Transverse colon (tissue), 4 donors: ENCODE data around the gene AHDC1. TPM values are rescaled to one million over a fixed set of nuclear protein-coding genes. Genes with fewer than 3 reads are reported as not detected.

Experiments
- DNase-seq: peaks from one replicate; pipeline ENCODE4 v3.0.0-alpha.2; 2019
- H3K27ac ChIP-seq, 4 donors: fragments of 200-600 bp; sonication (generic); 2 replicates each; pipeline ENCODE4 v1.5.1; 2016 to 2018; ENCODE audit warnings: inconsistent platforms in 4 of 4
- H3K27me3 ChIP-seq: fragments of 200-600 bp; sonication (generic); 2 replicates; pipeline ENCODE4 v1.5.1; 2017; ENCODE audit warnings: inconsistent platforms
- H3K36me3 ChIP-seq, 4 donors: fragments of 200-600 bp; sonication (generic); 2 replicates each; pipeline ENCODE4 v1.5.1; 2017 to 2019; ENCODE audit warnings: inconsistent platforms in 4 of 4
- H3K4me1 ChIP-seq, 4 donors: fragments of 200-600 bp; sonication (generic); 2 replicates each; pipeline ENCODE4 v1.5.1; 2017 to 2020; ENCODE audit warnings: inconsistent platforms in 4 of 4
- H3K4me3 ChIP-seq, 4 donors: fragments of 200-600 bp; sonication (generic); 1 replicate in 1 of 4; 2 replicates in 3 of 4; pipeline versions ENCODE4 v1.5.1 to v1.6.1; 2017 to 2019; ENCODE audit warnings: inconsistent platforms in 4 of 4
- H3K9me3 ChIP-seq, 2 donors: fragments of 200-600 bp; sonication (generic); 2 replicates each; pipeline ENCODE4 v1.5.1; 2017 to 2019; ENCODE audit warnings: inconsistent platforms in 2 of 2
- CTCF ChIP-seq, 5 experiments: fragments of 200-600 bp in 3 of 5; fragments of 450-650 bp in 2 of 5; sonication (generic) in 3 of 5; IDR thresholded peaks; 1 replicate in 2 of 5; 2 replicates in 3 of 5; pipeline ENCODE4 v1.5.1; 2016 to 2017; ENCODE audit warnings: antibody characterized with exemption in 5 of 5, inconsistent platforms in 3 of 5, mild to moderate bottlenecking in 2 of 5, moderate library complexity in 1 of 5
- EP300 ChIP-seq: sonication (generic); formaldehyde crosslinking; IDR thresholded peaks from one replicate; pipeline ENCODE4 v1.6.1; 2017; ENCODE audit warnings: antibody characterized with exemption, low read depth
- POLR2A ChIP-seq: fragments of 450-650 bp; IDR thresholded peaks from one replicate; pipeline ENCODE4 v1.6.1; 2016; ENCODE audit warnings: antibody characterized with exemption, mild to moderate bottlenecking, moderate library complexity
- POLR2AphosphoS5 ChIP-seq, 3 donors: sonication (generic); formaldehyde crosslinking; IDR thresholded peaks; one replicate each; pipeline ENCODE4 v1.6.1; 2016; ENCODE audit warnings: antibody characterized with exemption in 3 of 3
- WGBS, 2 donors: methylation state at CpG; one replicate each; pipeline ENCODE4 v1.1.5; 2018; ENCODE audit warnings: low coverage in 1 of 2; 5-methylcytosine and 5-hydroxymethylcytosine counted together
- in situ Hi-C, 4 donors: fragments of 200-750 bp; cut with MboI; loops; one replicate each; pipeline versions ENCODE4 v1.15.0 to v1.15.1; 2017; ENCODE audit warnings: low sequenced_read_pairs in 3 of 4, low pct_ligation_motif_present in 1 of 4, low pct_unique_long_range_greater_than_20kb in 1 of 4
- intact Hi-C: fragments of 100-400 bp; cut with DNase I; formaldehyde crosslinking; loops from one replicate; pipeline ENCODE4 v1.15.1; 2023; ENCODE audit warnings: low total_unique reads
- total RNA-seq, 4 donors: library from RNA; depleted of rRNA; stranded (reverse); fragments of >200 nt; gene quantifications; one replicate each; pipeline ENCODE4 v1.1.0, GENCODE V29; 2016

AHDC1 gene
- total RNA-seq, 4 donors from 2014 or later = 11.7 to 34.4 (median 21.3) TPM

- H3K27ac ChIP-seq = no peak overlapping the region
- peaks cover 0 to 17% (median 9%) of the 10 kb centered on the region in 4 donors for H3K4me1 ChIP-seq
- H3K27me3 ChIP-seq = no peaks in the 10 kb centered on the region
- WGBS, 2 donors = 47% methylated on average over 3 of the region's 3 CpGs; no CpG with 5 or more reads in 1 of the 2 donors
- no peak for TF ChIP-seq POLR2AphosphoS5 (IDR thresholded peaks at IDR 0.05)
- no peak for TF ChIP-seq CTCF (IDR thresholded peaks at IDR 0.05)
- no peak for TF ChIP-seq EP300
- no peak for TF ChIP-seq POLR2A
- no peak overlapping the region for H3K4me3 ChIP-seq
- no peaks in the 10 kb centered on the region for H3K9me3 ChIP-seq
- no peak for DNase-seq
- in situ Hi-C loops = loop anchor here (5.0 to 10.0 kb wide), 5 partner anchors 53 to 214 kb away; partner anchors contain the start of gene GPR3 (in 1 of the 4)
- no peaks in the 10 kb centered on the region for H3K36me3 ChIP-seq
- intact Hi-C loops = loop anchor here (10.0 kb wide), 1 partner anchor 284 kb away; the partner anchor contains the start of gene TMEM222
These were observed 5.2 kb upstream of the AHDC1 start for GRCh38 chr1:27609210-27609555.

- Histone ChIP-seq H3K4me3 (no peak overlapping the region), H3K4me1 (peaks cover 0 to 22% (median 15%) of the 10 kb centered on the region in 4 donors), H3K27ac (no peak overlapping the region), H3K27me3 (no peaks in the 10 kb centered on the region), H3K36me3 (no peaks in the 10 kb centered on the region), H3K9me3 (no peaks in the 10 kb centered on the region)
- in situ Hi-C loops = loop anchor here (5.0 to 10.0 kb wide), 5 partner anchors 53 to 213 kb away; partner anchors contain the start of gene GPR3 (in 1 of the 4)
- no peak for DNase-seq
- WGBS, 2 donors = 58% methylated on average over 11 of the region's 11 CpGs; no CpG with 5 or more reads in 1 of the 2 donors
- no peak for TF ChIP-seq POLR2A
- TF ChIP-seq EP300 = no peak
- TF ChIP-seq CTCF (IDR thresholded peaks at IDR 0.05) = no peak
- TF ChIP-seq POLR2AphosphoS5 (IDR thresholded peaks at IDR 0.05) = no peak
- intact Hi-C loops = loop anchor here (2.0 to 10.0 kb wide), 2 partner anchors 209 to 283 kb away; partner anchors contain the start of gene TMEM222
These were observed 3.4 kb upstream of the AHDC1 start for GRCh38 chr1:27607239-27607804.

GRCh38 chr1:27606708-27607238 is 2.8 kb upstream of the AHDC1 start:
- TF ChIP-seq EP300 = no peak
- no peak for TF ChIP-seq POLR2AphosphoS5 (IDR thresholded peaks at IDR 0.05)
- no peak for TF ChIP-seq CTCF (IDR thresholded peaks at IDR 0.05)
- TF ChIP-seq POLR2A = no peak
- Histone ChIP-seq H3K36me3 (no peaks in the 10 kb centered on the region), H3K27me3 (no peaks in the 10 kb centered on the region), H3K4me1 (peaks cover 5 to 28% (median 20%) of the 10 kb centered on the region in 4 donors), H3K27ac (no peak overlapping the region), H3K4me3 (no peak overlapping the region), H3K9me3 (no peaks in the 10 kb centered on the region)
- intact Hi-C loops = loop anchor here (2.0 to 10.0 kb wide), 2 partner anchors 208 to 282 kb away; partner anchors contain the start of gene TMEM222
- WGBS, 2 donors = 29 to 79% methylated on average over 1 to 3 of the region's 3 CpGs
- DNase-seq = no peak
- in situ Hi-C loops = loop anchor here (5.0 to 10.0 kb wide), 5 partner anchors 52 to 212 kb away; partner anchors contain the start of gene GPR3 (in 1 of the 4)
